Activated T-cell treated with anti-CD3 and anti-CD28 coated beads for 48 hours (primary cell): Measurements from ENCODE around the gene BCOR.

Experiments used
- DNase-seq: peaks from one replicate; pipeline ENCODE4 v3.0.0-alpha.2; 2020; ENCODE audit warnings: low read depth

The BCOR gene

GRCh38 chrX:40084471-40085101, 13.2 kb downstream of the BCOR start:
- no peak for DNase-seq

- no peak for DNase-seq
These were observed 13.8 kb downstream of the BCOR start for GRCh38 chrX:40083979-40084359.

GRCh38 chrX:40083120-40083978, 14.4 kb downstream of the BCOR start:
- DNase-seq: no peak

GRCh38 chrX:40082447-40083119, 15.2 kb downstream of the BCOR start:
- DNase-seq: no peak

GRCh38 chrX:40081679-40082068, 16.1 kb downstream of the BCOR start:
- DNase-seq: no peak

GRCh38 chrX:40080894-40081678, 16.7 kb downstream of the BCOR start:
- no peak for DNase-seq

- no peak for DNase-seq
These were observed 18.2 kb downstream of the BCOR start for GRCh38 chrX:40079572-40079971.

- no peak for DNase-seq
These were observed 19.1 kb downstream of the BCOR start for GRCh38 chrX:40078489-40079227.

DNA sequence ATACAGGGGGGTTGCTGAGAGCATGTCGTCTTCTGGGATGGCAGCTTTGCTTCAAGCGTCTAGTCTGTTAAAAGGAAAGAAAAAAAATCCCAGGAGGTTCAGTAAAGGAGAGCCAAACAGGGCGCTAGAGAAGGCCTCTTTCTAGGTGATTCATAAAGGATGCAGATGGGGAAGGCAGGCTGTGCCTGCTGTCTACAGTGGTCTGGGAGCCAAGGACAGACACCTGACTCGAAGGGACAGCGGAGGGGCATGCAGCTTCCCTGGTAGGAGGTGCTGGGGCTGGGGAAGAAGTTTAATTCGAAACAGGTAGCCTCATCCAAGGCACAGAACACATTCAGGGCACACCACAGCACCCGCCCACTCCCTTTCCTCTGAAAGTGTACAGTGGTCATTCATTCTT, 19.9 kb downstream of the BCOR start:
- DNase-seq: no peak

GRCh38 chrX:40076750-40077575, 20.8 kb downstream of the BCOR start:
- no peak for DNase-seq

- no peak for DNase-seq
These were observed 22.8 kb downstream of the BCOR start for GRCh38 chrX:40074959-40075332.

DNA sequence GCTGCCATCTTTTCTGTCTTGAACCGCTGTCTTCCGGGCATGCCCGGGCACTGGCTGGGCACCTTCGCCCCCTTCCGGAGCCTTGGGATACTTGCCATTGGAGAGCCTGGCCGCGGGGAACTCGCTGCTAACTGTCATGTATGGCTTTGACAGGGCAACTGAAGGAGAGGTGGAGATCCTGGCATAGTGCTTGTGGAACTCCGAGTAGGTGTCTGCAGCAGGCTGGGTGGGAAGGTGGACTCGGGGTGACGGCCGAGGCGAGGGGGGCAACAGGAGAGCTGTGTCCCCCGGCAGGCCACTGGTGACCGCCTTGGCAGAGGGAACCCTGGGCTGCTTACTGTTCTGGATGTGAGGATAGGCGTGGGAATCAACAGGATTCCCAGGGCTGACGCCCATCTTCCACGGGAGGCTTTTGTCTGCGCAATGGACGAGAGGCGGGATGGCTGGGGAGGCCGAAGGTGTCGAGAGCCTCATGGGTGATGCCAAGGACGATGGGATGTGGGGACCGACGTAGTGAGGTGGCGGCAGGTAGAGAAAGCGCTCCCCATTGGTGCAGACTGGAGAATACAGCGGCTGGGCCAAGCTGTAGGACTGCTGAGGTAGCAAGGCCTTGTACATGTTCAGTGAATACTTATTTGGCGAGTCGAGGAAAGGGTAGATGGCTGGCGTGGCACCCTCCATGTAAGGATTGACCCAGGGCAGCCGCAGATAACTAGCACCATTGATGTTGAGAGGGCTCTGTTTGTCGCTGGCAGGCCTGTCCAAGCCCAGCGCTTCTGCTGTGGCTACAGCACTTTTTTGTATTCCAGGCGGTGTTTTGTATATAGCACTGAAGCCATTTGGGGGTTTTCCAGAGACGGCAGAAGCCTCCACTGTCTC, 23.4 kb downstream of the BCOR start:
- DNase-seq: no peak

- DNase-seq: no peak
These were observed 24.2 kb downstream of the BCOR start for GRCh38 chrX:40073439-40074054.

DNA sequence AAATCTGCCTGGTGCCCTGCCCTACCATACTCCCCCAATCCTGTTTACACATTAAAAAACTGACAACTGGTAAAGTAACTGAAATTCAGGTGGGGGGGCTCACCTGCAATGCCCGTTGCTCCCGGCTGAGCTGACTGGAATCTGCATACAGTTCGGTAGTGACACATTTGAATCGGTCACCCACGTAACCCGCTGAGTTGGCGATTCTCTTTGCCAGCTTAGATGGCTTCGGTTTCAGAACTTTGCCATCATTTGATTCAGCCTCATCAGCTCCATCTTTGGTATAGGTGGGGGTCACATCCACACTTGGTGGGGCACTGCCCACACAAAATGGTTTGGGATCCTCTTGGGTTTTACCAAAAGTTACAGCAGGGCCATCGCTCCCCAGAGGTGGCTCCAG, 25.5 kb downstream of the BCOR start:
- DNase-seq: no peak

GRCh38 chrX:40068048-40068447, 29.7 kb downstream of the BCOR start:
- DNase-seq: no peak

DNA sequence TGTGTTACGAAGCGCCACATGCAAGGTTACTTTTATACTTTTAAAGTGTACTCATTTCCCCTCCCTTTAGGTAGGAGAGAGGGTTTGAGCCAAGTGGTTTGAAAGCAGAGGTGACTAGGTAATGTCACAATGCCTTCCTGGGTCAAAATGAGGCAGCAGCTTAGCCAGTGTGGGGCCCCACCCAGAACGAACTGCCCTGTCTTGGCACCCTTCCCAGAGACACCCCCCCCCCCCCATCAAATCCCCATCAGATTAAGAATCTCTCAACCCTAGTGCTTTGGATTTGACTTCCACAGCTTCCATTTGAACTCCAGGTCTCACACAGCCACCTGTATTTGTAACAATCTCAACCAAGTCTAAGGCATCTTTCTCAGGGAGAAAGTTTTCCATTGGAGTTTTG, 31.1 kb downstream of the BCOR start:
- DNase-seq: no peak

- no peak for DNase-seq
These were observed 32.3 kb downstream of the BCOR start for GRCh38 chrX:40065296-40066046.

DNA sequence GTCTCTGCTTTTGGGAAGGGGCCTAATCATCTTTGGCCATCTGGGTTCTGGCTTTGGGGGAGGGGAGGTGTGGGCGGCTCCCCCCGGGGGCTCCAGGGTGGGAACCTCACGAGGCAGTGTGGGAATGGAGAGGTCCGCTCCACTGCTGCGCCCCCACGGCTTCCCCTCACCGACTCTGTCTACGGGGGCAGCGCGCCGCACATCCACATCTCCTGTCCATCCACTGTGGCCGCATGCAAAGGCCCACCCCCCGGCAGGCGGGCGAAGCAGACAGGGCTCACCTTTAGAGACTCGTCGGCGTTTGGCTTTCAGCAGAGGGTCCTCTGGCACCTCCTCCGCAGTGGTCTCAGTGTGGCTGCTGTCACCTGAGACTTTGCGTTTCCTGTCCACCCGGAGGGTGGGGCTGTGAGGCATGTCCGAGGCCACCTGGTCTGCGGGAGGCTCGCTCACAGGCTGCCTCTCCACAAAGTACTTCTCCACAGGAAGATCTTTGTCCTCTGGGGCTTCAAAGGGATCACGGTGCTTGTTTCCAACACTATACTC, 33.6 kb downstream of the BCOR start:
- no peak for DNase-seq
